Subcutaneous abdominal adipose tissue (tissue), 5 donors: Measurements from ENCODE around the gene MPL.

Source experiments
- H3K27ac ChIP-seq: one replicate; pipeline ENCODE4 v1.7.0; 2013; ENCODE audit warnings: low read depth, mild to moderate bottlenecking, inconsistent platforms, low read length, moderate library complexity
- H3K27me3 ChIP-seq, 5 donors: one replicate each; pipeline ENCODE4 v1.7.0; 2013; ENCODE audit warnings: low read length in 5 of 5, inconsistent platforms in 1 of 5; ENCODE audit not compliant: control insufficient read depth in 5 of 5, insufficient read depth in 4 of 5
- H3K36me3 ChIP-seq, 5 donors: one replicate each; pipeline ENCODE4 v1.7.0; 2013; ENCODE audit warnings: low read length in 5 of 5; ENCODE audit not compliant: control insufficient read depth in 5 of 5, insufficient read depth in 5 of 5
- H3K4me1 ChIP-seq, 5 donors: one replicate each; pipeline ENCODE4 v1.7.0; 2013; ENCODE audit warnings: low read length in 5 of 5, mild to moderate bottlenecking in 3 of 5, moderate library complexity in 1 of 5; ENCODE audit not compliant: control insufficient read depth in 5 of 5, insufficient read depth in 5 of 5
- H3K4me3 ChIP-seq, 5 donors: one replicate each; pipeline ENCODE4 v1.7.0; 2013; ENCODE audit warnings: low read length in 5 of 5, low read depth in 1 of 5
- H3K9ac ChIP-seq, 5 donors: one replicate each; pipeline ENCODE4 v1.7.0; 2013; ENCODE audit warnings: low read length in 5 of 5, mild to moderate bottlenecking in 4 of 5, moderate library complexity in 3 of 5
- H3K9me3 ChIP-seq, 5 donors: one replicate each; pipeline ENCODE4 v1.7.0; 2013; ENCODE audit warnings: low read length in 5 of 5; ENCODE audit not compliant: control insufficient read depth in 5 of 5
- donor health status: healthy.
- donor health status: healthy.
- donor health status: healthy.
- donor health status: healthy.
- donor health status: healthy.

Gene MPL

GRCh38 chr1:43321331-43321891, 16.2 kb upstream of the MPL start:
- Histone ChIP-seq H3K4me3 (no peak overlapping the region), H3K27ac (no peak overlapping the region), H3K27me3 (no peaks in the 10 kb centered on the region), H3K9ac (no peak overlapping the region), H3K9me3 (peaks cover 0 to 10% (median 6%) of the 10 kb centered on the region in 5 donors), H3K36me3 (peaks cover 0 to 71% (median 47%) of the 10 kb centered on the region in 5 donors), H3K4me1 (peaks cover 3 to 29% (median 21%) of the 10 kb centered on the region in 5 donors)

- H3K9ac ChIP-seq: no peak overlapping the region
- H3K36me3 ChIP-seq: peaks cover 0 to 60% (median 43%) of the 10 kb centered on the region in 5 donors
- H3K27ac ChIP-seq: no peak overlapping the region
- no peak overlapping the region for H3K4me3 ChIP-seq
- peaks cover 0 to 11% (median 6%) of the 10 kb centered on the region in 5 donors for H3K9me3 ChIP-seq
- peaks cover 2 to 18% (median 15%) of the 10 kb centered on the region in 5 donors for H3K4me1 ChIP-seq
- no peaks in the 10 kb centered on the region for H3K27me3 ChIP-seq
Measured at GRCh38 chr1:43322506-43322905, 15.1 kb upstream of the MPL start.

- no peak overlapping the region for H3K27ac ChIP-seq
- H3K36me3 ChIP-seq: peaks cover 0 to 40% (median 33%) of the 10 kb centered on the region in 5 donors
- peaks cover 0 to 19% (median 7%) of the 10 kb centered on the region in 5 donors for H3K9me3 ChIP-seq
- H3K9ac ChIP-seq: no peak overlapping the region
- H3K4me1 ChIP-seq: peaks cover 0 to 3% (median 2%) of the 10 kb centered on the region in 5 donors
- no peaks in the 10 kb centered on the region for H3K27me3 ChIP-seq
- no peak overlapping the region for H3K4me3 ChIP-seq
Measured at GRCh38 chr1:43324810-43325209, 12.8 kb upstream of the MPL start.

GRCh38 chr1:43325381-43325780, 12.2 kb upstream of the MPL start:
- no peak overlapping the region for H3K9ac ChIP-seq

GRCh38 chr1:43327549-43328292, 9.9 kb upstream of the MPL start:
- Histone ChIP-seq H3K9me3 (peaks cover 0 to 19% (median 7%) of the 10 kb centered on the region in 5 donors), H3K27me3 (no peaks in the 10 kb centered on the region), H3K9ac (no peak overlapping the region), H3K4me1 (peaks cover 4 to 13% (median 11%) of the 10 kb centered on the region in 5 donors), H3K27ac (no peak overlapping the region), H3K4me3 (no peak overlapping the region), H3K36me3 (peaks cover 0 to 18% (median 13%) of the 10 kb centered on the region in 5 donors)

More at GRCh38 chr1:43325381-43325780, 12.2 kb upstream of the MPL start:
- Histone ChIP-seq H3K27me3 (no peaks in the 10 kb centered on the region), H3K4me3 (no peak overlapping the region), H3K36me3 (peaks cover 0 to 35% (median 29%) of the 10 kb centered on the region in 5 donors), H3K27ac (no peak overlapping the region), H3K9me3 (peaks cover 0 to 19% (median 7%) of the 10 kb centered on the region in 5 donors), H3K4me1 (peaks cover 2 to 8% (median 8%) of the 10 kb centered on the region in 5 donors)

GRCh38 chr1:43329995-43330751, 7.4 kb upstream of the MPL start:
- H3K36me3 ChIP-seq: no peaks in the 10 kb centered on the region
- peak overlapping the region; percentile 11 for H3K27ac ChIP-seq
- no peak overlapping the region for H3K9ac ChIP-seq
- H3K4me3 ChIP-seq: no peak overlapping the region
- no peaks in the 10 kb centered on the region for H3K27me3 ChIP-seq
- peaks cover 4 to 13% (median 11%) of the 10 kb centered on the region in 5 donors for H3K4me1 ChIP-seq
- H3K9me3 ChIP-seq: peaks cover 0 to 15% (median 0%) of the 10 kb centered on the region in 5 donors

- no peaks in the 10 kb centered on the region for H3K27me3 ChIP-seq
- H3K9me3 ChIP-seq: peaks cover 0 to 9% (median 0%) of the 10 kb centered on the region in 5 donors
- no peak overlapping the region for H3K27ac ChIP-seq
- H3K36me3 ChIP-seq: no peaks in the 10 kb centered on the region
- peaks cover 6 to 20% (median 13%) of the 10 kb centered on the region in 5 donors for H3K4me1 ChIP-seq
- no peak overlapping the region for H3K4me3 ChIP-seq
- no peak overlapping the region for H3K9ac ChIP-seq
Measured at GRCh38 chr1:43331688-43332087, 5.9 kb upstream of the MPL start.

- Histone ChIP-seq H3K9me3 (no peaks in the 10 kb centered on the region), H3K4me1 (peaks cover 5 to 24% (median 13%) of the 10 kb centered on the region in 5 donors), H3K4me3 (no peak overlapping the region), H3K9ac (no peak overlapping the region), H3K27ac (no peak overlapping the region), H3K27me3 (no peaks in the 10 kb centered on the region), H3K36me3 (no peaks in the 10 kb centered on the region)
Measured at GRCh38 chr1:43334453-43335205, 3.0 kb upstream of the MPL start.

- Histone ChIP-seq H3K27me3 (no peaks in the 10 kb centered on the region), H3K9me3 (no peaks in the 10 kb centered on the region), H3K4me1 (peaks cover 0 to 12% (median 5%) of the 10 kb centered on the region in 5 donors), H3K4me3 (no peak overlapping the region), H3K9ac (no peak overlapping the region), H3K36me3 (no peaks in the 10 kb centered on the region), H3K27ac (no peak overlapping the region)
Measured at GRCh38 chr1:43338001-43338400, 383 bp downstream of the MPL start.
